ENCODE results near the gene BRD2. TPM values are rescaled to one million over a fixed set of nuclear protein-coding genes. Genes with fewer than 3 reads are reported as not detected.
A peak's percentile ranks its signal among the peaks of the same experiment; 100 is the strongest.

Gene BRD2
- total RNA-seq, 1 donor from 2014 or later: 234 TPM

DNA sequence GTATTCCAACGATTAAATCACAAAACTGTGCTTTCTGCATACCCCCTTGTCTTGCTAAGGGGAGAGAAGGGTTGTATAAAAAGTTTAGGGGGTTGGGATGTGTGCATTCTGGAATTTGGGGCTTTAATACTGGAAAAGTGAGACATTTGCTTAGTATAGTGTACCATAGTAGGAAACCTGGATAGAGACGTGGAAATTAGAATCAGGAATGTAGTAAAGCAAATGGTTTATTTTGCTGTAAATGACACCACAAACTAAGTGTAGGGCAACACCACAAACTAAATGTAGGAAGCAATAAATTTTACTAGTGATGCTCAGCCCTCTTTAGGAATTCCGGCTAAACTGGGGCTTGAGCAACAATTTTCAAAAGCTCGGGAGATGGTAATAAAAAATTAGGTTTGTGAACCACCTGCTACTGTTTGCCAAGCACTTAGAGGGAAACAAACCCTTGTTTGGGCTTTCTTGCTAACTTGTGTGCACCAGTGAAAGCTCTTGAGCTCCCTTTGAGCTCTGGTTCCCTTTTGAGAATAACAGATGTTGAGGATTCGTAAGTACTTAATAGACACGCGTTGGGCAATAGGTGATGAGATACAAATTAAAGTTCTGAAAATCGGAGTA, 13.8 kb downstream of the BRD2 start:
- TF ChIP-seq, protein P1, sequence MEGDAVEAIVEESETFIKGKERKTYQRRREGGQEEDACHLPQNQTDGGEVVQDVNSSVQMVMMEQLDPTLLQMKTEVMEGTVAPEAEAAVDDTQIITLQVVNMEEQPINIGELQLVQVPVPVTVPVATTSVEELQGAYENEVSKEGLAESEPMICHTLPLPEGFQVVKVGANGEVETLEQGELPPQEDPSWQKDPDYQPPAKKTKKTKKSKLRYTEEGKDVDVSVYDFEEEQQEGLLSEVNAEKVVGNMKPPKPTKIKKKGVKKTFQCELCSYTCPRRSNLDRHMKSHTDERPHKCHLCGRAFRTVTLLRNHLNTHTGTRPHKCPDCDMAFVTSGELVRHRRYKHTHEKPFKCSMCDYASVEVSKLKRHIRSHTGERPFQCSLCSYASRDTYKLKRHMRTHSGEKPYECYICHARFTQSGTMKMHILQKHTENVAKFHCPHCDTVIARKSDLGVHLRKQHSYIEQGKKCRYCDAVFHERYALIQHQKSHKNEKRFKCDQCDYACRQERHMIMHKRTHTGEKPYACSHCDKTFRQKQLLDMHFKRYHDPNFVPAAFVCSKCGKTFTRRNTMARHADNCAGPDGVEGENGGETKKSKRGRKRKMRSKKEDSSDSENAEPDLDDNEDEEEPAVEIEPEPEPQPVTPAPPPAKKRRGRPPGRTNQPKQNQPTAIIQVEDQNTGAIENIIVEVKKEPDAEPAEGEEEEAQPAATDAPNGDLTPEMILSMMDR (IDR thresholded peaks at IDR 0.05; ENCODE audit: insufficient read depth, low read depth, low read length): no peak
- no peak for TF ChIP-seq EZH2 (IDR thresholded peaks at IDR 0.05; ENCODE audit: insufficient read depth, low read length)
- Histone ChIP-seq H3K79me2 (ENCODE audit: insufficient read depth, low read length) (peaks cover 37% of the 10 kb centered on the region), H3K4me2 (ENCODE audit: low read length) (no peak overlapping the region), H3K9me3 (ENCODE audit: insufficient read depth, low read depth, low read length) (no peaks in the 10 kb centered on the region), H3K4me3 (ENCODE audit: insufficient read depth, low read depth, low read length) (no peak overlapping the region), H3K27ac (ENCODE audit: low read depth, low read length) (no peak overlapping the region), H2AFZ (ENCODE audit: low read depth, low read length) (no peak overlapping the region), H4K20me1 (ENCODE audit: insufficient read depth, low read length) (peaks cover 75% of the 10 kb centered on the region), H3K27me3 (ENCODE audit: insufficient read depth, low read length) (peaks cover under 1% of the 10 kb centered on the region), H3K4me1 (ENCODE audit: insufficient read depth, low read length) (peaks cover 8% of the 10 kb centered on the region), H3K9ac (ENCODE audit: low read length) (no peak overlapping the region), H3K36me3 (ENCODE audit: insufficient read depth, low read length) (peaks cover 57% of the 10 kb centered on the region)
- Mint-ChIP-seq H3K27ac (ENCODE audit: unreplicated experiment) (peak overlapping the region; percentile 63), H3K36me3 (ENCODE audit: low read depth, unreplicated experiment) (peaks cover 26% of the 10 kb centered on the region), H3K27me3 (ENCODE audit: low read depth, unreplicated experiment) (no peaks in the 10 kb centered on the region), H3K4me3 (ENCODE audit: unreplicated experiment) (no peak overlapping the region), H3K4me1 (ENCODE audit: low read depth, unreplicated experiment) (peaks cover 36% of the 10 kb centered on the region), H3K9me3 (ENCODE audit: unreplicated experiment) (no peaks in the 10 kb centered on the region)
- DNase-seq (ENCODE audit: low read depth): no peak
- FAIRE-seq: no peak

DNA sequence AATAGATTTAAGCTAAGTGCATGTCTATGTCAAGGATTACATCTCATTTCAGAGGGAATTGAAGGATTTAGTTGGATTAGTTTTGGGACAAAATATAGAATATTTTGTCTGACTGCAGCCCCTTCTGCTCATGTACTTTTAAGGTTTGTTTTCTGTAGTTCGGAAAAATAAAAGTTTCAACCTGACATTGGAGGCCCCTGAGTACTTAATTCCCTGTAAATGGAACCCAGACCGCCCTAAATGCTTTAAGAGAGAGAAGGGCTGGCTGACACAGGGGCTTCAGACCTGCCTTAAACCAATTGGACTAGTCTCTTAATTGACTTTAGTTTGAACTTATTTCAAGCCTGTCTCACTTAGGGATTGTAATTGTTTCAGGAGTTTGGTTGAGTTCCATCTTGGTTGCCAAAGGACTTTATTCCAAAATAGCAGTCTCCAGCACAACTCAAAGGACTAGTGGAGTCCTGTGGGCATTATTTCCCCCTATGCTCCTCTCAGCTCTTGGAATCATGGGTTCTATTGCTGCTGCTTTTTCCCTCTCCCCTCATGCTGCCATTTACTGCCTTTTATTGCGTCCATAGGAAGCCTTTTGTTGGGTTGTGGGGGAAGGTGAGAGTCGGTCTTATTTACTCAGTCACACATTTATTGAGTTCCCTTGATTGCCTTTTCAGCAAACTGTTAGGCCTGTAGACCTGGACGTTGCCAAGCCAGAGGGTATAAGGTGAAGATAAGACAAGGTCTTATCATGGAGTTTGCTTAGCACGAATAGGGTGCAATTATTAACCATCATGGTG, 14.5 kb downstream of the BRD2 start:
- H3K27me3 ChIP-seq (ENCODE audit: insufficient read depth, low read length): peaks cover 5% of the 10 kb centered on the region
- no peak overlapping the region for H2AFZ ChIP-seq (ENCODE audit: low read depth, low read length)
- H3K36me3 Mint-ChIP-seq (ENCODE audit: low read depth, unreplicated experiment): peaks cover 23% of the 10 kb centered on the region
- no peak overlapping the region for H3K4me2 ChIP-seq (ENCODE audit: low read length)
- peaks cover 30% of the 10 kb centered on the region for H3K79me2 ChIP-seq (ENCODE audit: insufficient read depth, low read length)
- H3K27ac Mint-ChIP-seq (ENCODE audit: unreplicated experiment): peak overlapping the region; percentile 63
- no peak overlapping the region for H3K4me3 ChIP-seq (ENCODE audit: insufficient read depth, low read depth, low read length)
- no peaks in the 10 kb centered on the region for H3K27me3 Mint-ChIP-seq (ENCODE audit: low read depth, unreplicated experiment)
- H3K36me3 ChIP-seq (ENCODE audit: insufficient read depth, low read length): peaks cover 50% of the 10 kb centered on the region
- FAIRE-seq (no peak), DNase-seq (ENCODE audit: low read depth) (no peak)
- peaks cover 29% of the 10 kb centered on the region for H3K4me1 Mint-ChIP-seq (ENCODE audit: low read depth, unreplicated experiment)
- no peak overlapping the region for H3K9ac ChIP-seq (ENCODE audit: low read length)
- H4K20me1 ChIP-seq (ENCODE audit: insufficient read depth, low read length): peaks cover 68% of the 10 kb centered on the region
- no peaks in the 10 kb centered on the region for H3K9me3 Mint-ChIP-seq (ENCODE audit: unreplicated experiment)
- TF ChIP-seq, protein P1 (IDR thresholded peaks at IDR 0.05; ENCODE audit: insufficient read depth, low read depth, low read length): no peak
- TF ChIP-seq EZH2 (IDR thresholded peaks at IDR 0.05; ENCODE audit: insufficient read depth, low read length): no peak
- H3K4me3 Mint-ChIP-seq (ENCODE audit: unreplicated experiment): no peak overlapping the region
- no peak overlapping the region for H3K27ac ChIP-seq (ENCODE audit: low read depth, low read length)
- H3K9me3 ChIP-seq (ENCODE audit: insufficient read depth, low read depth, low read length): no peaks in the 10 kb centered on the region
- H3K4me1 ChIP-seq (ENCODE audit: insufficient read depth, low read length): peaks cover 2% of the 10 kb centered on the region

DNA sequence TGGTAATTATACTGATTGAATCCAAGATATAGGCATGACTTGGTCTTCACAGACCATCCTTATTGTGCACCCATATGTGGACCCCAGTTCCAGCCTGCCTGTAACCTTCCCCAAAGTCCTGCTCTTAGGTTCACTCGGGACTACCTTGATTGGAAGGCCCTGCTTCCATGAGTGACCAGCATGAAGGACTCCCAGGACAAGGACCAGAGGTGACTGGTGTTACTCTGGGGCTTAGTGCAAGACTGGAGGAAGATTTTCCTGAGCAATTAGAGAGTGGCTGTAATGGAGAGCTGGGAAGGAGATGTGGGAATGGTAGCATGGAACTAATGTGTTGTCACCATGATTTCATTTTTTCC, 15.1 kb downstream of the BRD2 start:
- peak overlapping the region; percentile 5 for H3K27ac Mint-ChIP-seq (ENCODE audit: unreplicated experiment)
- H3K4me1 ChIP-seq (ENCODE audit: insufficient read depth, low read length): peaks cover 1% of the 10 kb centered on the region
- no peak overlapping the region for H3K4me3 Mint-ChIP-seq (ENCODE audit: unreplicated experiment)
- H3K27me3 Mint-ChIP-seq (ENCODE audit: low read depth, unreplicated experiment): no peaks in the 10 kb centered on the region
- H3K4me1 Mint-ChIP-seq (ENCODE audit: low read depth, unreplicated experiment): peaks cover 25% of the 10 kb centered on the region
- H3K9me3 Mint-ChIP-seq (ENCODE audit: unreplicated experiment): no peaks in the 10 kb centered on the region
- peaks cover 23% of the 10 kb centered on the region for H3K36me3 Mint-ChIP-seq (ENCODE audit: low read depth, unreplicated experiment)
- H3K79me2 ChIP-seq (ENCODE audit: insufficient read depth, low read length): peaks cover 24% of the 10 kb centered on the region
- H3K27ac ChIP-seq (ENCODE audit: low read depth, low read length): no peak overlapping the region
- H4K20me1 ChIP-seq (ENCODE audit: insufficient read depth, low read length): peaks cover 62% of the 10 kb centered on the region
- no peak overlapping the region for H3K4me3 ChIP-seq (ENCODE audit: insufficient read depth, low read depth, low read length)
- no peak overlapping the region for H3K9ac ChIP-seq (ENCODE audit: low read length)
- H3K4me2 ChIP-seq (ENCODE audit: low read length): no peak overlapping the region
- no peaks in the 10 kb centered on the region for H3K9me3 ChIP-seq (ENCODE audit: insufficient read depth, low read depth, low read length)
- no peak overlapping the region for H2AFZ ChIP-seq (ENCODE audit: low read depth, low read length)
- peaks cover 44% of the 10 kb centered on the region for H3K36me3 ChIP-seq (ENCODE audit: insufficient read depth, low read length)
- H3K27me3 ChIP-seq (ENCODE audit: insufficient read depth, low read length): peaks cover 10% of the 10 kb centered on the region
- no peak for FAIRE-seq
- no peak for TF ChIP-seq EZH2 (IDR thresholded peaks at IDR 0.05; ENCODE audit: insufficient read depth, low read length)
- TF ChIP-seq, protein P1 (IDR thresholded peaks at IDR 0.05; ENCODE audit: insufficient read depth, low read depth, low read length): no peak
- DNase-seq (ENCODE audit: low read depth): no peak

Measured in astrocyte (in vitro differentiated cells and primary cell).